Measurements from ENCODE around the gene ATP6V0E2.

Gene ATP6V0E2

GRCh38 chr7:149877890-149878522, 4.2 kb downstream of the ATP6V0E2 start:
- Histone ChIP-seq H3K36me3 (ENCODE audit: insufficient read depth, insufficient read length, low read length) (no peaks in the 10 kb centered on the region), H3K4me1 (ENCODE audit: insufficient read depth, insufficient read length) (peaks cover 14% of the 10 kb centered on the region), H3K4me3 (ENCODE audit: insufficient read length, low read depth) (no peak overlapping the region), H3K27me3 (ENCODE audit: insufficient read depth, insufficient read length) (peaks cover 21% of the 10 kb centered on the region), H3K9ac (ENCODE audit: insufficient read length, low read depth) (no peak overlapping the region), H3K9me3 (ENCODE audit: insufficient read depth, low read length) (no peaks in the 10 kb centered on the region)
- TF ChIP-seq SUZ12 (IDR thresholded peaks at IDR 0.05; ENCODE audit: extremely low read depth, insufficient read depth, insufficient read length) (no peak), ZNF274 (IDR thresholded peaks at IDR 0.05; ENCODE audit: low read depth, low read length) (no peak), YY1 (IDR thresholded peaks at IDR 0.05; ENCODE audit: insufficient read depth, insufficient read length) (no peak)
- DNase-seq (ENCODE audit: low read depth, low spot score) = no peak

GRCh38 chr7:149878523-149878921, 4.8 kb downstream of the ATP6V0E2 start:
- H3K4me1 ChIP-seq (ENCODE audit: insufficient read depth, insufficient read length) = peaks cover 14% of the 10 kb centered on the region
- H3K27me3 ChIP-seq (ENCODE audit: insufficient read depth, insufficient read length) = peaks cover 21% of the 10 kb centered on the region
- H3K9ac ChIP-seq (ENCODE audit: insufficient read length, low read depth) = no peak overlapping the region
- no peaks in the 10 kb centered on the region for H3K9me3 ChIP-seq (ENCODE audit: insufficient read depth, low read length)
- H3K4me3 ChIP-seq (ENCODE audit: insufficient read length, low read depth) = no peak overlapping the region
- TF ChIP-seq SUZ12 (IDR thresholded peaks at IDR 0.05; ENCODE audit: extremely low read depth, insufficient read depth, insufficient read length) (no peak), ZNF274 (IDR thresholded peaks at IDR 0.05; ENCODE audit: low read depth, low read length) (no peak), YY1 (IDR thresholded peaks at IDR 0.05; ENCODE audit: insufficient read depth, insufficient read length) (no peak)
- H3K36me3 ChIP-seq (ENCODE audit: insufficient read depth, insufficient read length, low read length) = no peaks in the 10 kb centered on the region
- DNase-seq (ENCODE audit: low read depth, low spot score) = no peak

DNA sequence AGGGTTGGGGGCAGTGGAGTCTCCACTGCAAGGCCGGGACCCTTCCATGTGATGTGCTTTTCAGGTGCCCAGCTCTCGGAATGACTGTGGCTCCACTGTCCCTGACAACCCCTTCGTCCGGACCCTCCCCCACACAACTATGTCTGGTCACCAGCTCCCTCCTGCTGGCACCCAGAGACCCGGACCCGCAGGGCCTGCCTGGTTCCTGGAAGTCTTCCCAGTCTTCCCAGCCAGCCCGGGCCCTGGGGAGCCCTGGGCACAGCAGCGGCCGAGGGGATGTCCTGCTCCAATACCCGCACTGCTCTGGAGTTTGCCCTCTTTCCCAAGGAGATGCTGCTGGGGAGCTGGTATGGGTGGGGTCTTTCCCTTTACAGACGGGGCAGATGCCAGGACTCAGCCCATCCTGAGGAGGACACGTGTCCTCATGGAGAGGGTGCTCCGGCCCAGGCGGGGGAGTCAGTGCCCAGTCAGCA, 5.5 kb downstream of the ATP6V0E2 start:
- TF ChIP-seq ZNF274 (IDR thresholded peaks at IDR 0.05; ENCODE audit: low read depth, low read length) = no peak
- no peak for TF ChIP-seq YY1 (IDR thresholded peaks at IDR 0.05; ENCODE audit: insufficient read depth, insufficient read length)
- TF ChIP-seq SUZ12 (IDR thresholded peaks at IDR 0.05; ENCODE audit: extremely low read depth, insufficient read depth, insufficient read length) = no peak

GRCh38 chr7:149879766-149880637, 6.2 kb downstream of the ATP6V0E2 start:
- Histone ChIP-seq H3K27me3 (ENCODE audit: insufficient read depth, insufficient read length) (peaks cover 11% of the 10 kb centered on the region), H3K36me3 (ENCODE audit: insufficient read depth, insufficient read length, low read length) (no peaks in the 10 kb centered on the region), H3K4me1 (ENCODE audit: insufficient read depth, insufficient read length) (peaks cover 8% of the 10 kb centered on the region), H3K4me3 (ENCODE audit: insufficient read length, low read depth) (no peak overlapping the region), H3K9me3 (ENCODE audit: insufficient read depth, low read length) (no peaks in the 10 kb centered on the region), H3K9ac (ENCODE audit: insufficient read length, low read depth) (no peak overlapping the region)
- DNase-seq (ENCODE audit: low read depth, low spot score) = no peak
- no peak for TF ChIP-seq ZNF274 (IDR thresholded peaks at IDR 0.05; ENCODE audit: low read depth, low read length)

More for the DNA sequence above, 5.5 kb downstream of the ATP6V0E2 start:
- Histone ChIP-seq H3K9ac (ENCODE audit: insufficient read length, low read depth) (no peak overlapping the region), H3K36me3 (ENCODE audit: insufficient read depth, insufficient read length, low read length) (no peaks in the 10 kb centered on the region), H3K4me1 (ENCODE audit: insufficient read depth, insufficient read length) (peaks cover 12% of the 10 kb centered on the region), H3K27me3 (ENCODE audit: insufficient read depth, insufficient read length) (peaks cover 18% of the 10 kb centered on the region), H3K4me3 (ENCODE audit: insufficient read length, low read depth) (no peak overlapping the region), H3K9me3 (ENCODE audit: insufficient read depth, low read length) (no peaks in the 10 kb centered on the region)
- DNase-seq (ENCODE audit: low read depth, low spot score) = no peak

GRCh38 chr7:149880638-149881311, 7.0 kb downstream of the ATP6V0E2 start:
- Histone ChIP-seq H3K36me3 (ENCODE audit: insufficient read depth, insufficient read length, low read length) (no peaks in the 10 kb centered on the region), H3K27me3 (ENCODE audit: insufficient read depth, insufficient read length) (peaks cover 3% of the 10 kb centered on the region), H3K4me1 (ENCODE audit: insufficient read depth, insufficient read length) (peaks cover 8% of the 10 kb centered on the region), H3K4me3 (ENCODE audit: insufficient read length, low read depth) (no peak overlapping the region), H3K9ac (ENCODE audit: insufficient read length, low read depth) (no peak overlapping the region), H3K9me3 (ENCODE audit: insufficient read depth, low read length) (no peaks in the 10 kb centered on the region)
- TF ChIP-seq YY1 (IDR thresholded peaks at IDR 0.05; ENCODE audit: insufficient read depth, insufficient read length) = no peak
- TF ChIP-seq ZNF274 (IDR thresholded peaks at IDR 0.05; ENCODE audit: low read depth, low read length) = no peak
- TF ChIP-seq SUZ12 (IDR thresholded peaks at IDR 0.05; ENCODE audit: extremely low read depth, insufficient read depth, insufficient read length) = no peak
- no peak for DNase-seq (ENCODE audit: low read depth, low spot score)

DNA sequence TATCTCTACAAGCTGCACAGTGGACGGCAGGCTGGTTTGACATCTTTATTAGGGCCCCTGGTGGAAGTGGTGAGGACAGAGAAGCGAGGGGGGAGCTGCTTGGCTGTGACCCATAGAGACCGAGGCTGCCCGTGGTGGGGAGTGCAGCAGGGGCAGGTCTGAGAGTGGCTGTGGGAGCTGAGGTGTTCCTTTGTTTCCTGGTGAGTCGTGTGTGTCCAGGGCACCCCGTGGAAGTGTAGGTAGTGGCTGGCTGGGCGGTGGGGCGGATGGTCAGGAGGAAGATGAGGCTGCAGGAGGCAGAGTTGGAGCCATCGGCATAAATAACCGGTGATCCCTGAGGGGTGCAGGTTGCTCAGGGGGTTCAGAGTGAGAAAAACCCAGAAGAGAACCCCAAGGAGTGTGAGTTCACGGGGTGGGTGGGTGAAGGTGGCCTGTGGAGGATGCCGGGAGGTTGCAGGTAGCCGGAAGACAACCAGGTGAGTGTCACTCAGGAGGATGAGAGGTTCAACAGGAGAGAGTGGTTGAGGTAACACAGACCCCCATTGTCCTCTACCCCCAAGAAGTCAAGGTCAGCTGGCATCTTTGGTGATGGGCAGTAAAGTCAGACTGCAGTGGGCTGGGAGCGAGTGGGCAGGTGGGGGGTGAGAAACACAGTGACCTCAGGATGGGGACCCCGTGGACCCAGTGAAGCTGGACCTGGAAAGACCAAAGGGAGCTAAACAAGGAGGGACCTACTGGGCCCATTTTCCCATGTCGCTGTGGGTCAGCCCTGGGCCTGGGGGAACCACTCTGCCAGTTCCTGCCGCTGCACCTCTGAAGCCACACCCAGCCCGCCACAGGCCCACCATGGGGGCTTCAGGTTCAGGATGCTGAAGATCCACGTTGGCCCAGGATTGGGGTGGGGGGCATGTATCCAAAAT, 7.8 kb downstream of the ATP6V0E2 start:
- Histone ChIP-seq H3K27me3 (ENCODE audit: insufficient read depth, insufficient read length) (peaks cover 2% of the 10 kb centered on the region), H3K9me3 (ENCODE audit: insufficient read depth, low read length) (no peaks in the 10 kb centered on the region), H3K4me1 (ENCODE audit: insufficient read depth, insufficient read length) (peaks cover 8% of the 10 kb centered on the region), H3K4me3 (ENCODE audit: insufficient read length, low read depth) (no peak overlapping the region), H3K36me3 (ENCODE audit: insufficient read depth, insufficient read length, low read length) (no peaks in the 10 kb centered on the region), H3K9ac (ENCODE audit: insufficient read length, low read depth) (no peak overlapping the region)
- TF ChIP-seq YY1 (IDR thresholded peaks at IDR 0.05; ENCODE audit: insufficient read depth, insufficient read length) (no peak), ZNF274 (IDR thresholded peaks at IDR 0.05; ENCODE audit: low read depth, low read length) (no peak), SUZ12 (IDR thresholded peaks at IDR 0.05; ENCODE audit: extremely low read depth, insufficient read depth, insufficient read length) (no peak)
- DNase-seq (ENCODE audit: low read depth, low spot score) = no peak

Data from NT2/D1 (cell line).